Body of pancreas (tissue), 4 donors: ENCODE measurements around the gene HTR2A. TPM values are rescaled to one million over a fixed set of nuclear protein-coding genes. Genes with fewer than 3 reads are reported as not detected.

Experiments used
- ATAC-seq: fragments of 150-250 bp; one replicate; pipeline ENCODE4 v1.9.1; 2016
- DNase-seq, 4 donors: peaks; one replicate each; pipeline ENCODE4 v3.0.0-alpha.2; 2019
- H3K27ac ChIP-seq, 4 donors: fragments of 200-600 bp; sonication (generic); 1 replicate in 3 of 4; 2 replicates in 1 of 4; pipeline versions ENCODE4 v1.5.1 to v1.6.1; 2016 to 2019; ENCODE audit warnings: mild to moderate bottlenecking in 1 of 4, mixed read lengths in 1 of 4, moderate library complexity in 1 of 4
- H3K27me3 ChIP-seq, 2 donors: fragments of 200-600 bp; sonication (generic); one replicate each; pipeline ENCODE4 v1.6.0; 2016; ENCODE audit warnings: mild to moderate bottlenecking in 1 of 2
- H3K36me3 ChIP-seq, 2 donors: fragments of 200-600 bp; sonication (generic); replicated peaks in 1 of 2; 2 replicates each; pipeline ENCODE4 v1.5.1; 2016; ENCODE audit warnings: low read depth in 2 of 2; ENCODE audit not compliant: insufficient read depth in 1 of 2
- H3K4me1 ChIP-seq: fragments of 200-600 bp; sonication (generic); one replicate; pipeline ENCODE4 v1.6.0; 2016
- H3K4me3 ChIP-seq, 2 donors: fragments of 200-600 bp; sonication (generic); 1 replicate in 1 of 2; 2 replicates in 1 of 2; pipeline ENCODE4 v1.5.1; 2016 to 2019
- H3K9me3 ChIP-seq, 3 donors: fragments of 200-600 bp; sonication (generic); 1 replicate in 2 of 3; 2 replicates in 1 of 3; pipeline ENCODE4 v1.5.1; 2016
- POLR2A ChIP-seq, 3 donors: fragments of 450-650 bp; IDR thresholded peaks; one replicate each; pipeline ENCODE4 v1.6.1; 2016; ENCODE audit warnings: antibody characterized with exemption in 3 of 3, mild to moderate bottlenecking in 2 of 3
- WGBS, 2 donors: methylation state at CpG; one replicate each; pipeline ENCODE4 v1.1.5; 2017; 5-methylcytosine and 5-hydroxymethylcytosine counted together
- intact Hi-C: fragments of 100-400 bp; cut with DNase I; formaldehyde crosslinking; loops from one replicate; pipeline ENCODE4 v1.15.1; 2023
- total RNA-seq, 2 donors: library from RNA; depleted of rRNA; stranded (reverse); fragments of >200 nt; gene quantifications; one replicate each; pipeline ENCODE4 v1.1.0, GENCODE V29; 2016
- TF ChIP-seq, protein P1 (sequence below), 7 experiments: fragments of 450-650 bp in 4 of 7; fragments of 200-600 bp in 3 of 7; sonication (generic) in 3 of 7; IDR thresholded peaks; one replicate each; pipeline ENCODE4 v1.5.1; 2016 to 2019; ENCODE audit warnings: antibody characterized with exemption in 7 of 7

The HTR2A gene
- total RNA-seq, 2 donors from 2014 or later: 0.26 TPM; not detected in 1

DNA sequence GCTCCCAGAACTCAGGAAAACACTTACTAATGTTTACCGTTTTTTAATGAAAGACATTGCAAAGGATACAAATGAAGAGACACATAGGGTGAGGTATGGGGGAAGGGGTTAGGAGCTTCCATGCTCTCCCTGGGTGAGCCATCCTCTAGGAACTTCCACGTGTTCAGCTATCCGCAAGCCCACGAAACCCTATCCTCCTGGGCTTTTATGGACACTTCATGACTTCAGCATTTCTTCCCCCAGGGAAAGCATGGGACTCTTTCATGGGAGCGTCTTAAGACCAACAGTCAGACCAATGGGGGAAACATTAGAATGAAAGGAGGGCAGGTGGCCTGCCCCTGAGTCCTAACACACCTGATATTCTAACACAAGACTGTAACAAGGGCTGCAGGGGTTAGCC, 93.3 kb downstream of the HTR2A start:
- intact Hi-C loops: no loop called here
- no peak overlapping the region for H3K4me3 ChIP-seq
- H3K36me3 ChIP-seq: no peaks in the 10 kb centered on the region
- no peaks in the 10 kb centered on the region for H3K4me1 ChIP-seq
- no peaks in the 10 kb centered on the region for H3K27me3 ChIP-seq
- H3K27ac ChIP-seq: no peak overlapping the region
- DNase-seq (no peak), ATAC-seq (no peak)
- H3K9me3 ChIP-seq: no peaks in the 10 kb centered on the region
- TF ChIP-seq, protein P1, sequence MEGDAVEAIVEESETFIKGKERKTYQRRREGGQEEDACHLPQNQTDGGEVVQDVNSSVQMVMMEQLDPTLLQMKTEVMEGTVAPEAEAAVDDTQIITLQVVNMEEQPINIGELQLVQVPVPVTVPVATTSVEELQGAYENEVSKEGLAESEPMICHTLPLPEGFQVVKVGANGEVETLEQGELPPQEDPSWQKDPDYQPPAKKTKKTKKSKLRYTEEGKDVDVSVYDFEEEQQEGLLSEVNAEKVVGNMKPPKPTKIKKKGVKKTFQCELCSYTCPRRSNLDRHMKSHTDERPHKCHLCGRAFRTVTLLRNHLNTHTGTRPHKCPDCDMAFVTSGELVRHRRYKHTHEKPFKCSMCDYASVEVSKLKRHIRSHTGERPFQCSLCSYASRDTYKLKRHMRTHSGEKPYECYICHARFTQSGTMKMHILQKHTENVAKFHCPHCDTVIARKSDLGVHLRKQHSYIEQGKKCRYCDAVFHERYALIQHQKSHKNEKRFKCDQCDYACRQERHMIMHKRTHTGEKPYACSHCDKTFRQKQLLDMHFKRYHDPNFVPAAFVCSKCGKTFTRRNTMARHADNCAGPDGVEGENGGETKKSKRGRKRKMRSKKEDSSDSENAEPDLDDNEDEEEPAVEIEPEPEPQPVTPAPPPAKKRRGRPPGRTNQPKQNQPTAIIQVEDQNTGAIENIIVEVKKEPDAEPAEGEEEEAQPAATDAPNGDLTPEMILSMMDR (IDR thresholded peaks at IDR 0.05): no peak
- no peak for TF ChIP-seq POLR2A (IDR thresholded peaks at IDR 0.05)
- WGBS, 2 donors: 92 to 93% methylated on average over 3 to 5 of the region's 5 CpGs

DNA sequence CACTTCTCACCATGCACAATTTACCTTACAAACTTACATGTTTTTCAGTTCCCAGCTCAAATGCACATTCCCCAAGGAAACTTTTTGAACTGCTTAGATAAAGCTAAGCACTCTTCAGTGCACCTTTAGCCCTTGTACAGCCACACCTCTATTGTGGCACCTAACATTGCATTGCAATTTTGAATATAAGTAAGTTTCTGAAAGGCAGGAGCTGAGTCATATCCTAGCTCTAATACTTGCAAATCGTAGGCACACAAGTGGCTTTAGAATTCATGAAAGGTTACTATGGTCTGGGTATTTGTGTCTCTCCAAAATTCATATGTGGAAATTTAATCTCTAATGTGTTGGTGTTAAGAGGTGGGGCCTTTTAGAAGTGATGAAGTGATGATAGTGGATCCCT, 95.0 kb downstream of the HTR2A start:
- 36 to 63% methylated on average over 1 of the region's 1 CpG for WGBS, 2 donors
- H3K4me1 ChIP-seq: peaks cover 9% of the 10 kb centered on the region
- no peaks in the 10 kb centered on the region for H3K36me3 ChIP-seq
- no peak for TF ChIP-seq POLR2A (IDR thresholded peaks at IDR 0.05)
- TF ChIP-seq, protein P1 (IDR thresholded peaks at IDR 0.05): no peak
- DNase-seq: no peak
- H3K27ac ChIP-seq: no peak overlapping the region
- intact Hi-C loops: no loop called here
- no peaks in the 10 kb centered on the region for H3K27me3 ChIP-seq
- ATAC-seq: no peak
- H3K4me3 ChIP-seq: no peak overlapping the region
- H3K9me3 ChIP-seq: no peaks in the 10 kb centered on the region

DNA sequence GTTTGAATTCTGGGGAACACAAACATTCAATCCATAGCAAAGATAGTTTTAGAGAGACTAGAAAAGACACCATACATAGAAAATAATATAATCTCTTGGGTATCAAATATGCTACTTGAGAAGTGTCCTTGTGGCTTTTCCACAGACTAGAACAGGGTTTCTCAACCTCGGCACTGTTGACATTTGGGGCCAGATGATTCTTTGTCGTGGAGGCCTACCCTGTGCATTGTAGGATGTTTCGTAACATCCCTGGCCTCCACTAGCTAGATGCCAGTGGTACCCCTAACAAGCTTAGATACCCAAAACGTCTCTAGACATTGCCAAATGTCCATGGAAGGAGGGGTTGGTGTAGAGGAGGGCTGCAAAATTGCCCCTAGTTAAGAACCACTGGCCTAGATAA, 97.7 kb downstream of the HTR2A start:
- no peak for TF ChIP-seq POLR2A (IDR thresholded peaks at IDR 0.05)
- TF ChIP-seq, protein P1 (IDR thresholded peaks at IDR 0.05): no peak
- intact Hi-C loops: no loop called here
- WGBS, 2 donors: 74 to 85% methylated on average over 4 of the region's 4 CpGs

GRCh38 chr13:46797501-46798237, 99.2 kb downstream of the HTR2A start:
- intact Hi-C loops: no loop called here
- peak overlapping the region; percentile 74 to 90 (median 83) for H3K27ac ChIP-seq
- ATAC-seq (no peak), DNase-seq (peak in 1 of 4 donors; percentile 9)
- H3K4me1 ChIP-seq: peaks cover 30% of the 10 kb centered on the region
- TF ChIP-seq, protein P1 (IDR thresholded peaks at IDR 0.05): no peak
- TF ChIP-seq POLR2A (IDR thresholded peaks at IDR 0.05): no peak
- H3K36me3 ChIP-seq: no peaks in the 10 kb centered on the region
- no peaks in the 10 kb centered on the region for H3K27me3 ChIP-seq
- 20 to 29% methylated on average over 9 of the region's 9 CpGs for WGBS, 2 donors
- H3K9me3 ChIP-seq: no peaks in the 10 kb centered on the region
- peak overlapping the region in 1 of 2 donors; percentile 84 for H3K4me3 ChIP-seq

More for the DNA sequence above, 97.7 kb downstream of the HTR2A start:
- Histone ChIP-seq H3K27ac (no peak overlapping the region), H3K9me3 (no peaks in the 10 kb centered on the region), H3K4me1 (peaks cover 30% of the 10 kb centered on the region), H3K27me3 (no peaks in the 10 kb centered on the region), H3K36me3 (no peaks in the 10 kb centered on the region), H3K4me3 (no peak overlapping the region)
- no peak for DNase-seq
- no peak for ATAC-seq
